DOHH2 (cell line): Measurements from ENCODE around the gene YBX2.

Experiments used
- H3F3A ChIP-seq: fragments of 200-600 bp; sonication (generic), shearing (Covaris generic); 2 replicates; pipeline ENCODE4 v1.6.0; 2016; ENCODE audit warnings: antibody characterized with exemption, mild to moderate bottlenecking; ENCODE audit not compliant: control insufficient read depth, insufficient read depth
- H3K27ac ChIP-seq: fragments of 200-600 bp; sonication (generic); 2 replicates; pipeline ENCODE4 v1.5.1; 2014; ENCODE audit warnings: low read depth, mild to moderate bottlenecking, low read length, moderate library complexity
- H3K27me3 ChIP-seq: fragments of 200-600 bp; sonication (generic); 2 replicates; pipeline ENCODE4 v1.6.1; 2014; ENCODE audit warnings: mild to moderate bottlenecking, low read length, mixed read lengths; ENCODE audit not compliant: control insufficient read depth
- H3K36me3 ChIP-seq: fragments of 200-600 bp; sonication (generic); 2 replicates; pipeline ENCODE4 v1.6.1; 2014; ENCODE audit warnings: mild to moderate bottlenecking, low read length, moderate library complexity, mixed read lengths; ENCODE audit not compliant: control insufficient read depth
- H3K4me1 ChIP-seq: fragments of 200-600 bp; sonication (generic); 2 replicates; pipeline ENCODE4 v1.6.1; 2014; ENCODE audit warnings: mild to moderate bottlenecking, low read length, mixed read lengths; ENCODE audit not compliant: control insufficient read depth
- H3K4me2 ChIP-seq: fragments of 200-600 bp; sonication (generic); 2 replicates; pipeline ENCODE4 v1.6.0; 2014; ENCODE audit warnings: mild to moderate bottlenecking, low read length, moderate library complexity
- H3K4me3 ChIP-seq: fragments of 200-600 bp; sonication (generic); 2 replicates; pipeline ENCODE4 v1.5.1; 2014; ENCODE audit warnings: mild to moderate bottlenecking, low read length, mixed read lengths
- H3K79me2 ChIP-seq: fragments of 200-600 bp; sonication (generic); 2 replicates; pipeline ENCODE4 v1.6.1; 2014; ENCODE audit warnings: mild to moderate bottlenecking, low read length, mixed read lengths; ENCODE audit not compliant: control insufficient read depth
- H3K9me2 ChIP-seq: fragments of 200-600 bp; sonication (generic); replicated peaks from 2 replicates; pipeline ENCODE4 v1.6.1; 2014; ENCODE audit warnings: mild to moderate bottlenecking, low read length, mixed read lengths; ENCODE audit not compliant: control insufficient read depth
- H3K9me3 ChIP-seq: fragments of 200-600 bp; sonication (generic); 2 replicates; pipeline ENCODE4 v1.6.1; 2014; ENCODE audit warnings: antibody characterized with exemption, low read length, mixed read lengths; ENCODE audit not compliant: control insufficient read depth, insufficient read depth
- H4K20me1 ChIP-seq: fragments of 200-600 bp; sonication (generic); 2 replicates; pipeline ENCODE4 v1.6.0; 2014; ENCODE audit warnings: low read depth, mild to moderate bottlenecking, antibody characterized with exemption, low read length, moderate library complexity; ENCODE audit not compliant: control insufficient read depth, insufficient read depth
- CTCF ChIP-seq: fragments of 200-600 bp; sonication (generic); IDR thresholded peaks from one replicate; pipeline ENCODE4 v1.5.1; 2014; ENCODE audit warnings: antibody characterized with exemption, mild to moderate bottlenecking, low read depth, low read length; ENCODE audit not compliant: poor library complexity, severe bottlenecking
- EZH2phosphoT487 ChIP-seq: fragments of 200-600 bp; sonication (generic); IDR thresholded peaks from 2 replicates; pipeline ENCODE4 v1.6.1; 2017; ENCODE audit warnings: borderline replicate concordance, mild to moderate bottlenecking, antibody characterized with exemption, low read length, moderate library complexity, mixed read lengths

YBX2 gene

GRCh38 chr17:7259555-7259889 is 34.9 kb downstream of the YBX2 start:
- TF ChIP-seq CTCF (no peak), EZH2phosphoT487 (no peak)
- H3K36me3 ChIP-seq = peaks cover 38% of the 10 kb centered on the region
- no peaks in the 10 kb centered on the region for H3K9me3 ChIP-seq
- no peak overlapping the region for H3K27ac ChIP-seq
- H3K79me2 ChIP-seq = no peaks in the 10 kb centered on the region; the same call in 1 of the 2 replicates
- peaks cover 31% of the 10 kb centered on the region for H3K4me1 ChIP-seq
- H4K20me1 ChIP-seq = no peaks in the 10 kb centered on the region
- peaks cover 6% of the 10 kb centered on the region; the same call in 1 of the 2 replicates for H3F3A ChIP-seq
- peaks cover 32% of the 10 kb centered on the region for H3K27me3 ChIP-seq
- no peaks in the 10 kb centered on the region for H3K9me2 ChIP-seq
- no peak overlapping the region for H3K4me2 ChIP-seq
- H3K4me3 ChIP-seq = no peak overlapping the region

- no peaks in the 10 kb centered on the region for H4K20me1 ChIP-seq
- H3K79me2 ChIP-seq = peaks cover 4% of the 10 kb centered on the region
- no peak overlapping the region for H3K4me2 ChIP-seq
- no peaks in the 10 kb centered on the region for H3K9me2 ChIP-seq
- peaks cover 31% of the 10 kb centered on the region for H3K4me1 ChIP-seq
- peaks cover 32% of the 10 kb centered on the region for H3K27me3 ChIP-seq
- no peak for TF ChIP-seq EZH2phosphoT487
- no peak for TF ChIP-seq CTCF
- H3K4me3 ChIP-seq = no peak overlapping the region
- H3F3A ChIP-seq = peaks cover 6% of the 10 kb centered on the region; the same call in 1 of the 2 replicates
- H3K9me3 ChIP-seq = no peaks in the 10 kb centered on the region
- no peak overlapping the region for H3K27ac ChIP-seq
- peaks cover 44% of the 10 kb centered on the region for H3K36me3 ChIP-seq
These were observed 35.5 kb downstream of the YBX2 start for GRCh38 chr17:7258731-7259554.

GRCh38 chr17:7256766-7257456 is 37.5 kb downstream of the YBX2 start:
- no peak for TF ChIP-seq CTCF
- TF ChIP-seq EZH2phosphoT487 = no peak
- peaks cover 14% of the 10 kb centered on the region for H3K27me3 ChIP-seq
- H3K4me3 ChIP-seq = no peak overlapping the region
- H3K27ac ChIP-seq = no peak overlapping the region
- peaks cover 6% of the 10 kb centered on the region; the same call in 1 of the 2 replicates for H3F3A ChIP-seq
- H3K79me2 ChIP-seq = peaks cover 18% of the 10 kb centered on the region
- H3K4me2 ChIP-seq = no peak overlapping the region
- no peaks in the 10 kb centered on the region for H3K9me3 ChIP-seq
- H3K36me3 ChIP-seq = peaks cover 54% of the 10 kb centered on the region
- no peaks in the 10 kb centered on the region for H3K9me2 ChIP-seq
- no peaks in the 10 kb centered on the region for H4K20me1 ChIP-seq
- H3K4me1 ChIP-seq = peaks cover 19% of the 10 kb centered on the region
